Common myeloid progenitor, CD34-positive (primary cell): ENCODE results near the gene RAB10.
A peak's percentile ranks its signal among the peaks of the same experiment; 100 is the strongest.
"Not testable (repeated sequence)": the region's sequence is repeated elsewhere in the genome, so short reads cannot be mapped to it uniquely, and the experiment has no call there.

Experiments used
- CTCF ChIA-PET: fragments of 350-600 bp; sonication (Branson Sonifier 250); formaldehyde crosslinking; loops from one replicate; lab custom pipeline; 2021; ENCODE audit warnings: antibody characterized with exemption; lab: Charles Lee
- POLR2A ChIA-PET: fragments of 350-600 bp; sonication (Branson Sonifier 250); formaldehyde crosslinking; loops from one replicate; lab custom pipeline; 2021; ENCODE audit warnings: antibody characterized with exemption; lab: Charles Lee
- DNase-seq, 3 donors: peaks; one replicate each; pipeline versions ENCODE4 v3.0.0 to v3.0.0-alpha.2; 2013
- H3K27ac ChIP-seq, 2 experiments: 1 replicate in 1 of 2; 2 replicates in 1 of 2; pipeline ENCODE4 v1.7.0; 2013; ENCODE audit warnings: inconsistent platforms in 2 of 2, low read length in 2 of 2, mild to moderate bottlenecking in 2 of 2, low read depth in 1 of 2, moderate library complexity in 1 of 2; ENCODE audit not compliant: severe bottlenecking in 2 of 2, insufficient read depth in 1 of 2, poor library complexity in 1 of 2
- H3K27me3 ChIP-seq, 5 experiments: replicated peaks in 2 of 5; 1 replicate in 3 of 5; 2 replicates in 2 of 5; pipeline versions ENCODE4 v1.6.1 to v1.7.0; 2013; ENCODE audit warnings: low read length in 4 of 5, mild to moderate bottlenecking in 2 of 5, moderate library complexity in 2 of 5, inconsistent platforms in 1 of 5; ENCODE audit not compliant: insufficient read depth in 5 of 5, control insufficient read depth in 4 of 5
- H3K36me3 ChIP-seq, 4 experiments: 1 replicate in 2 of 4; 2 replicates in 2 of 4; pipeline versions ENCODE4 v1.6.1 to v1.7.0; 2013; ENCODE audit warnings: low read length in 3 of 4, control low read depth in 1 of 4, mild to moderate bottlenecking in 1 of 4; ENCODE audit not compliant: control insufficient read depth in 4 of 4, insufficient read depth in 4 of 4
- H3K4me1 ChIP-seq, 4 experiments: 1 replicate in 3 of 4; 2 replicates in 1 of 4; pipeline versions ENCODE4 v1.6.1 to v1.7.1; 2013; ENCODE audit warnings: low read length in 3 of 4, mild to moderate bottlenecking in 3 of 4, control low read depth in 1 of 4, inconsistent platforms in 1 of 4, moderate library complexity in 1 of 4; ENCODE audit not compliant: control insufficient read depth in 4 of 4, insufficient read depth in 4 of 4; ENCODE audit errors: control extremely low read depth in 1 of 4
- H3K4me3 ChIP-seq, 7 experiments: 1 replicate in 4 of 7; 2 replicates in 3 of 7; pipeline versions ENCODE4 v1.5.1 to v1.7.0; 2013; ENCODE audit warnings: mild to moderate bottlenecking in 7 of 7, low read length in 6 of 7, moderate library complexity in 6 of 7, inconsistent platforms in 2 of 7, low read depth in 2 of 7, control low read depth in 1 of 7; ENCODE audit not compliant: insufficient read depth in 4 of 7, control insufficient read depth in 1 of 7; ENCODE audit errors: extremely low read depth in 1 of 7
- H3K9me3 ChIP-seq, 5 experiments: 1 replicate in 4 of 5; 2 replicates in 1 of 5; pipeline versions ENCODE4 v1.6.1 to v1.7.1; 2013; ENCODE audit warnings: low read length in 4 of 5, mild to moderate bottlenecking in 2 of 5, inconsistent platforms in 1 of 5, low read depth in 1 of 5, moderate library complexity in 1 of 5; ENCODE audit not compliant: control insufficient read depth in 4 of 5, insufficient read depth in 2 of 5; ENCODE audit errors: control extremely low read depth in 1 of 5
- WGBS: methylation state at CpG from one replicate; pipeline ENCODE4 v1.1.5; 2013; ENCODE audit not compliant: insufficient coverage; 5-methylcytosine and 5-hydroxymethylcytosine counted together

RAB10 gene

GRCh38 chr2:26095758-26096157, 61.9 kb downstream of the RAB10 start:
- ChIA-PET POLR2A (no interaction called here), CTCF (interaction anchor here (1.7 kb wide), 1 partner anchor 11 kb away, joined by 4 read pairs; no protein-coding TSS in a partner anchor)
- peaks cover 0 to under 1% (median 0%) of the 10 kb centered on the region in 4 experiments for H3K4me1 ChIP-seq
- peaks cover 2 to 14% (median 5%) of the 10 kb centered on the region in 4 experiments for H3K36me3 ChIP-seq
- WGBS = 81% methylated on average over 5 of the region's 5 CpGs
- no peak overlapping the region for H3K27ac ChIP-seq
- H3K9me3 ChIP-seq = no peaks in the 10 kb centered on the region
- H3K4me3 ChIP-seq = no peak overlapping the region
- no peaks in the 10 kb centered on the region for H3K27me3 ChIP-seq
- no peak for DNase-seq

DNA sequence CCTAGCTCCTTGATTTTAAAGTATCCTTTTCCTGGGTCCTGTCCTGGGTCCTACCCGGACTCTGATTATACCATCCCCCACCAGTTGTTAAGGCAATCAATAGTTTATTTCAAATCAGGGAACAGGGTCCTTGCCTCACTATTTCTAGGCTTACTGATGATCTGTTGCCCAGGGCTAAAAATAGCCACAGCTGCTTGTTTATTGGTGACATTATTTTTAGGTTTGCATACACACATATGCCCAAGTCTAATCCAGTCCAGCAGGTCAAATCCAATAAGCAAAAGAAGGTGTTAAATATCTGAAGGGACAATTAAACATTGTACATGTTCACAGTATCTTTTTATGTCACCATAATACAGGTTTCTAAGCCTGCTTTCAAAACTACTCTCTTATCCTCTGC, 66.0 kb downstream of the RAB10 start:
- CTCF ChIA-PET = no interaction called here

GRCh38 chr2:26100384-26100783, 66.5 kb downstream of the RAB10 start:
- DNase-seq = no peak
- Histone ChIP-seq H3K36me3 (peaks cover 3 to 36% (median 25%) of the 10 kb centered on the region in 4 experiments), H3K9me3 (peaks cover 0 to 6% (median 1%) of the 10 kb centered on the region in 5 experiments), H3K4me1 (no peaks in the 10 kb centered on the region), H3K4me3 (no peak overlapping the region), H3K27me3 (no peaks in the 10 kb centered on the region), H3K27ac (no peak overlapping the region)
- ChIA-PET CTCF (no interaction called here), POLR2A (no interaction called here)
- WGBS = no CpG with 5 or more reads among the region's 1 CpG

More for the DNA sequence above, 66.0 kb downstream of the RAB10 start:
- POLR2A ChIA-PET = no interaction called here
- H3K36me3 ChIP-seq = peaks cover 3 to 35% (median 24%) of the 10 kb centered on the region in 4 experiments
- H3K4me3 ChIP-seq = no peak overlapping the region
- no peak for DNase-seq
- H3K27ac ChIP-seq = no peak overlapping the region
- H3K9me3 ChIP-seq = peaks cover 0 to 6% (median 1%) of the 10 kb centered on the region in 5 experiments
- H3K4me1 ChIP-seq = no peaks in the 10 kb centered on the region
- H3K27me3 ChIP-seq = no peaks in the 10 kb centered on the region
- WGBS = no CpG with 5 or more reads among the region's 1 CpG

GRCh38 chr2:26103752-26104151, 69.9 kb downstream of the RAB10 start:
- 93% methylated on average over 3 of the region's 4 CpGs for WGBS
- Histone ChIP-seq H3K4me3 (no peak overlapping the region), H3K27ac (no peak overlapping the region), H3K36me3 (peaks cover 3 to 31% (median 24%) of the 10 kb centered on the region in 4 experiments), H3K27me3 (no peaks in the 10 kb centered on the region), H3K4me1 (no peaks in the 10 kb centered on the region), H3K9me3 (peaks cover 0 to 6% (median 1%) of the 10 kb centered on the region in 5 experiments)
- DNase-seq = no peak
- CTCF ChIA-PET = interaction anchor here (1.5 kb wide), 1 partner anchor 8 kb away, joined by 3 read pairs; no protein-coding TSS in a partner anchor
- POLR2A ChIA-PET = no interaction called here

DNA sequence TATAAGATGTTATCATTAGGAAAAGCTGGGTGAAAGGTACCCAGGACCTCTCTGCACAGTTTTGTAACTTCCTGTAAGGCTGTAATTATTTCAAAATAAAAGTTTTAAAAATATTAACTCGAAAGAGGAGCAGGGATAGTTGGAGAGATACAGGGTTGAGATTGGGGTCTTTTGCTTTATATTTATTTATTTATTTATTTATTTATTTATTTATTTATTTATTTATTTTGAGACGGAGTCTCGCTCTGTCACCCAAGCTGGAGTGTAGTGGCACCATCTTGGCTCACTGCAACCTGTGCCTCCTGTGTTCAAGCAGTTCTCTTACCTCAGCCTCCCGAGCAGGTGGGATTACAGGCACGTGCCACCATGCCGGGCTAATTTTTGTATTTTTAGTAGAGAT, 74.8 kb downstream of the RAB10 start:
- H3K9me3 ChIP-seq, H3K27me3 ChIP-seq, H3K4me1 ChIP-seq, DNase-seq, H3K27ac ChIP-seq, H3K4me3 ChIP-seq, POLR2A ChIA-PET: not testable (repeated sequence)
- 100% methylated on average over 2 of the region's 6 CpGs for whole genome bisulfite sequencing
- CTCF ChIA-PET = interaction anchor here (1.6 kb wide), 1 partner anchor 9 kb away, joined by 3 read pairs; no protein-coding TSS in a partner anchor
- peaks cover 13 to 34% (median 19%) of the 10 kb centered on the region in 4 experiments for H3K36me3 ChIP-seq

GRCh38 chr2:26112201-26112600, 78.3 kb downstream of the RAB10 start:
- ChIA-PET POLR2A (no interaction called here), CTCF (no interaction called here)
- DNase-seq = no peak
- Histone ChIP-seq H3K9me3 (no peaks in the 10 kb centered on the region), H3K27me3 (no peaks in the 10 kb centered on the region), H3K27ac (no peak overlapping the region), H3K4me3 (no peak overlapping the region), H3K4me1 (peaks cover 0 to 5% (median under 1%) of the 10 kb centered on the region in 4 experiments), H3K36me3 (peaks cover 7 to 25% (median 17%) of the 10 kb centered on the region in 4 experiments)
- 100% methylated on average over 1 of the region's 1 CpG for WGBS

GRCh38 chr2:26114151-26114550, 80.3 kb downstream of the RAB10 start:
- peaks cover 7 to 30% (median 18%) of the 10 kb centered on the region in 4 experiments for H3K36me3 ChIP-seq
- POLR2A ChIA-PET = no interaction called here
- WGBS = no CpG with 5 or more reads among the region's 2 CpGs
- CTCF ChIA-PET = interaction anchor here (0.9 to 1.5 kb wide), 2 partner anchors 23 to 41 kb away, joined by 3 read pairs; no protein-coding TSS in a partner anchor
- H3K27ac ChIP-seq = no peak overlapping the region
- no peaks in the 10 kb centered on the region for H3K9me3 ChIP-seq
- H3K4me3 ChIP-seq = no peak overlapping the region
- H3K4me1 ChIP-seq = peaks cover 0 to 5% (median under 1%) of the 10 kb centered on the region in 4 experiments
- peak; percentile 3 to 49 (median 38) for DNase-seq
- no peaks in the 10 kb centered on the region for H3K27me3 ChIP-seq
